ENCODE results near the gene ZNF747.
A peak's percentile ranks its signal among the peaks of the same experiment; 100 is the strongest.
"Not testable (repeated sequence)": the region's sequence is repeated elsewhere in the genome, so short reads cannot be mapped to it uniquely, and the experiment has no call there.

The ZNF747 gene

DNA sequence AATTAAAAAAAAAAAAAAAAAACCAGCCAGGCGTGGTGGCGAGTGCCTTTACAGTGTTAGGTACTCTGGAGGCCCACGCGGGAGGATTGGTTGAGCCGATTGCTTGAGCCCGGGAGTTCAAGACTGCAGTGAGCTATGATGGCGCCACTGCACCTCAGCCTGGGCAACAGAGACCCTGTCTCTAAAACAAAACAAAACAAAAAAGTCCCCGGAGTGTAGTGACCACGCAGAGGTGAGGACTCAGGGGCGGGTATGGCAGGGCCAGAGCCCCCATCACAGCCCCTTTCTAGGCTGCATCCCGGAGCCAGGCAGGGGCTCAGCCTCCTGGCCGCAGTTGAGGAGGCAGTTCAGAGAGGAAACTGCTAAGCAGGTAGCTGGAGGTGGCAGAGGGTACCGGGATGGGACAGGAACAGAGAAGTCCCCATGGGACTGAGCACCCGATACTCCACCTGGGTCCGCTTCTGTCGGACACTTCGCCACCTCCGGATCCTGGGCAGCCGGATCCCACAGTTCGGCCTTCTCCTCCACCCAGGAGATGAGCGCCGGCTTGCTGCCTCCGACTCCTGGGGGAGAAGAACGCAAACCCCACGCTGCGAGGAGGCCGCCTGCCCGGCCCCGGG is 800 bp downstream of the ZNF747 start:
- peak; percentile 30 for DNase-seq (ENCODE audit: low spot score)

DNA sequence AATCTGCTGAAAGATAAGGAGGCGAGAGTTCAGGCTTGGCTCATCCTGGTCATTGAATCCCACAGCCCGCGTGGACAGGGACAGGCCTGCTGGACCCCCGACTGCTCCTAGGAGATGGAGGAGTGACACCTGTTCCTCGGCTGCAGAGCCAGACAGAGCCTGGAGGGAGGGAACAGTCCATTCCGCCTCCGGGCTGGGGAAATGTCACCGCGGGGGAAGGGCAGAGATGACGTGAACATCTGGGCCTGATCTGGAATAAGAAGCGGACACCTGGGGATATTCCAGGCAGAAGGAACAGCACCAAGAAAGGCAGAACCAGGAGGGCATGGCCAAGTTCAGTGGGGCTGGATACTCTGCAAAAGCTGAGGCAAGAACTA is 1.5 kb downstream of the ZNF747 start:
- DNase-seq (ENCODE audit: low spot score): no peak

DNA sequence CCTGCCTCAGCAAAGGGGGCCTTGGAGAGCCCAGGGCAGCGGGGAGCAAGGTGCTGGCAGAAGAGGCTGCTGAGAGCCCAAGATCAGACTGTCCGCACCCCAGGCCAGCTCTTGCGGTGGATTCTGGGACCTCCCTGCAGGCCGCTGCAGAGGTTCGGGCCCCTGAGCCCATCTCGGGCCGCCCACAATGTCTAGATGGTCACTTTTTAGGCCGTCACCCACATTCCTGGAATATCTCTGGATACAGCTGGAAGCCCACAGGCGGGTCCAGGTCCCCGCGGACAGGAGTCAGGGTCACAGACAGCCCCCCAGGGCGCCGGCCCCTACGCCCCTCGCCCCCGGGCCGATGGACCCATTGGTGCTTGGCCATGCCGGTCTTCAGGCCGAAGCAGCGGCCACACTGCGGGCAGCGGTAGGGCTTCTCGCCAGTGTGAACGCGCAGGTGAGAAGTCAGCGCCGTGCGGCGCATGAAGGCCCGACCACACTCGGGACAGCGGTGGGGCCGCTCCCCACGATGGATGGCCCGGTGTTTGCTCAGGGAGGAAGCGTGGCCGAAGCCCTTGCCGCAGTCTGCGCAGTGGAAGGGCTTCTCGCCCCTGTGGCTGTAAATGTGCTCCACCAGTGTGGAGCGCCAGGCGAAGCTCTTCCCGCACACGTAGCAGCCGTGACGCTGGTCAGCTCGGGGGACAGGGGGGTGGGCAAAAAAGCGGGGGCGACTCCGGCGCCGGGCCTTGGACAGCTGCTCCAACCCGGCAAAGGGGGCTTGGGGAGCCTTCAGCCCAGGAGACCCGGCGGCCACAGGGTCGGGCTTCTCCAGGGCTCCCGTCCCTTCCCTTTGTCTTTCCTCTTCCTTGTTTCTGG is 2.1 kb downstream of the ZNF747 start:
- DNase-seq (ENCODE audit: low spot score): no peak

DNA sequence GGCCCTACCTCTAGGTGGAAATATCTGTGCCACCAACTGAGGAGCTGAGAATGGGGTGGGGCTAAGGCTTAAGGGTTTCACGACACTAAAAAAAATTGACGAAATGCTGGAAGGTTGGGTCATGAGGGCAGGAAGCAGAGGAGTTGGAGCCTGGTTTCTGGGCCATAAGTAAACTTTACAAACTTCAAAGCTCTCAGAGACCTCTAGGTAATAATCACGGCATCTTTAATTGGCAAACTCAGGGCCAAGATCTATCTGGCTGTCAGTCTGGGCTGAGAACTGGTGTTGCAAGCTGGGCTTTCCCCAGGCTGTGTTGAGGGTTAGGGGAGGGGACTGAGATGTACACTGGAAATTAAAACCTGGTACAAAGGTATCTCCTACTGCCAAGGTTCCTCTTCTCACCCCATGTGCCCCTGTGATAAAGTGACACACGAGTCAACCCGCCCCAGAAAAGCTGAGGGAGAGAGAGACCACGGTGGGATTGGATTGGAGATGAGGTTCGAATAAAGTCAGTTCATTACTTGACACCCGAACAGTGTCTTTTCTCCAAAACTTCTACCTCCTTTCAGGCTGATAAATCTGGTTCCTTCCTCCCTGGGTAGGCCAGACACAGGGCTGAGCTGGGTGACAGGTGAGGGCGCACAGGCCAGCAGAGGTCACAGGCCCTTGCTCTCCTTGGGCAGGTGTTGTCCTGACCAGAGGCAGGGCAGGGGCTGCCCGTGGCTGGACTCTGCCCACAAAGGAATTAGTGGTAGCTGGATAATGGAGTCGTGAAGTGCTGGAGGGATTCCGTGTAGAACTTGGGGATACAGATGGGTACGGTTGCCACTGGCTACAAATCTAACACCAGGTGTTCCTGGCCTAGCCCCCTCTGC is 4.3 kb downstream of the ZNF747 start:
- DNase-seq (ENCODE audit: low spot score): no peak

DNA sequence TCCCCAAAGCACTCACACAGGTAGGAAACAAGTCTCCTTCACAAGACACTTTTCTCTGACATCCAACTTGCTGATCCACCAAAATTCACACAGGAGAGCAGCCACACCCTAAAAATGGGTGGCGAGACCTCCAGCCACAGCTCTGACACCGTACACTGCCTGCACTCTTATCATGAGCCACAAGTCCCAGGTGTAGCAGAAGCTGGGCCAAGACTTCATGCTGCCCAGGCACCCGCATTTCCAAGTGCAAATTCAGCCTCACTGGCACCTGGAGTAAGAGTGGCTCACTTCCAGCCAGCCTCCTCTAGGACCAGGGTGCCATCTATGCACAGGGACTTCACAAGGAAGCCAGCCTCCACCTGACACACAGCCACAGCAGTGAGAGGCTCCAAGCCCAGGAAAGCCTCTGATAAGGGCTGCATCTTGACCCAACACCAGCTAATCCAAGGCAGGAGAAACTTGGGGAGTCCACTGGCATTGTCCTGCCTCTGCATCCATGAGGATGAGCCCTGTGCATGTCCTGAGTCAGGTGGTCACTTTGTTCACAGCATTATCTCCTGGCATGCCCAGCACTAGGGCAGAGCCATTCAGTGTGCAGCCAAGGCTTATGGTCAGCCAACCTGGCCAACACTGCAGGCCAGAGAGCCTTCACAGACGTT is 5.7 kb downstream of the ZNF747 start:
- DNase-seq (ENCODE audit: low spot score): no peak

DNA sequence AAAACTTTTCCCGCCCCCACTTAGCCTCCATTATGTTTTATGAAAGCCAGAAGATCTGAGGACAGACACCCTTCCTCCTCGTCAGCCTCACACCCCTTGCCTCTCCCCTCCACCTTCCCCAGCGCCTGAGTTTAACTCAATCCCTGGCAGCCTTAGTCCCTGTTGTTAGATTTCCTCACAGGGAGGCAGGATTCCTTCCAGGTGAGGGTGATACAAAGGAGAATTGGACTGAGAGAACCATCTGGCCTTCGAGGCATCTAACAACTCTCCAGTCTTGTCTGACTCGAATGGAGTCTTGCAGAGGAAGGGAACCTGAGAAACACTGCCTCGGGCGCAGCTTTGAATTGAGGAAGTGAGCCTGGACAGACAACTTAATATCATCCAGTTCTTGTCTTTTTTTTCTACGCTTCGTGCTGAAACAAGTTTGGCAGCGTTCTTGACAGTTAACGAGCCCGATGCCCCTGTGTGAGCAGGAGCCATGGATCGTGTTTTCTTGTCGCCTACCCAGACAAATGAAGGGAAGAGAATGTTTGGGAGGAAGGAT is 7.0 kb downstream of the ZNF747 start:
- no peak for DNase-seq (ENCODE audit: low spot score)

DNA sequence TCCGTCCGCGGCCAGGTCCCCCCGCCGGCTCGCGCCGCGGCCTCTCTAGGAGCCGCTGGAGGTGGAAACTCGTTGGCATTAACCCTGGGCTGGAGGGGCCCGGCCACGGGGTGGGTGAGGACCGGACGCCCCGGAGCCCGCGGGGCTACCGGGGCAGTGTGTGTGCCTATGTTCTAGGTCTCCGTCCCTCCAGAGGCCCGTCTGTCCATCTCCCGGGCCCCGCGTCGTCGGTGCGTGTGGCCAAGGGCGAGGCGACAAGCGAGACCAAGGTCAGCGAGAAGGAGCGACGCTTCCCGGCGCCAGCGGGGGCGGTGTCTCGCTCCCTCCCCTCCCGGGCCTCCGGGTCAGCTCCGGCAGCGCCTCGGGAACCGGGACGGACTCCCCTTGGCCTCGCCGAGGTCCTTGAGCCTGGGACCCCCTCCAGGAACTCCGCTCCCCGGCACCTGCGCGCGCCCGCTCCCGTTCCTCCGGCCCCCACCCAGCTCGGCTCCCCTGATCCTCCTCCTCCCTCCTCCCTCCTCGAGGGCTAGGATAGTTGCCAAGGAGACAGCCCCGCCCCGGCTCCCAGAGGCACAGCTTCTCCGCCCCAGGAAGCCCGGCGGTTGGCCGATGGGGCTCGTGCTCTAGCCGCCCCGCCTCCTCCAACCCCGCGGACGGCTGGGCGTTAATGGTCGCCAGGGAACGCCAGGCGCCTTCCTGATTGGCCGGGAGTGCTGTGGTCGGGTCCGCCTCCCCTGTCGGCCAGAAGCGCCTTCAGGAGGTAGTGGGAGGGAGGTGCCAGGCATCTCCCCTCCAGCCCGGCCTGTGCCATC is 7.6 kb downstream of the ZNF747 start:
- DNase-seq (ENCODE audit: low spot score): peak; percentile 98

DNA sequence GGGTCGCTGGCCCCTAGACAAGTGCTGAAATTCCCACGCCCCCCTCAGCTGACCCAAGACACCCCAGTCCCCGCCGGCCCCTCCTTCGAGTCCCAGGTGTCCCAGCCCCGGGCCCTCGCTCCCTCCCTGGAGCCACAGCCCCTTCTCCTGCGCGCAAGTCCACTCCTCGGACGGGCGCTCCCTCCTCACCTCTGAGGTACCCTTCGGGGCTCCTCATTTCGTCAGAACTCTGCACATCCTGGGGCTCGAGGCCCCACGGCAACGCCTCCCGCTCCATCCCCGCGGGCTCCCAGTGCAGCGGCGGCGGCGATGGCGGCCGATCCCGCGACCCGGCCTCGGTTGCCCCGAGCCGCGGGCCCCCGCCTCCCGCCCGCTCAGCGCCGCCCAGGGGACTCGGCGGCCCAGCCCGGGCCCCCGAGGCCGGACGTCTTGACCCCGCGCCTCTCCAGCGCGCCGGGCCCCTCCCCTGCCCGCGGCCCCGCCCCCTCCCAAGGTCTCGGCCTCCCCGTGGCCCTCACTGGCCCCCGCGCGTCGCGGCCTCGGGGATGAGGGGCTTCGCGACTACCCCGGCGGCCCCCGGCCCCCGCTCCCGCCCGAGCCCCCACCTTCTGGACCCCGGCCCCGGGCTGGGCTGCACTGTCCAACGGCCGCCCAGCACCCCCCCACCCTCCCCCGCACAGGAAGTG is 8.4 kb downstream of the ZNF747 start, which contains the start of gene ZNF768:
TSS of gene ZNF768 (minus strand) at position 430 of the 686 bp plus-strand sequence. CDS start at position 277, 153 bp downstream.
- no peak for DNase-seq (ENCODE audit: low spot score)

DNA sequence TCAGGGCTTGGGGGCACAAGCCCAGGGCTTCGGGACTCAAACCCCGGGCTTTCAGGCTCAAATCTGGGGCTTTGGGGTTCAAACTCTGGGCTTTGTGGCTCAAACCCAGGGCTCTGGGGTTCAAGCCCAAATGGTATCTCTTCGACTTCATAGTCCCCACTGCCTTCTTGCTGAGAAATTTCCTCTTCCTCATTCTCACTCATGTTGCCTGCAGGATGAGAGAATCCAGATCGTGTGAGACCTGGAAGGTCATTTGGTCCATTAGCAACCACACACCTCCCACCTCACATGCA is 8.9 kb downstream of the ZNF747 start:
- no peak for DNase-seq (ENCODE audit: low spot score)

DNA sequence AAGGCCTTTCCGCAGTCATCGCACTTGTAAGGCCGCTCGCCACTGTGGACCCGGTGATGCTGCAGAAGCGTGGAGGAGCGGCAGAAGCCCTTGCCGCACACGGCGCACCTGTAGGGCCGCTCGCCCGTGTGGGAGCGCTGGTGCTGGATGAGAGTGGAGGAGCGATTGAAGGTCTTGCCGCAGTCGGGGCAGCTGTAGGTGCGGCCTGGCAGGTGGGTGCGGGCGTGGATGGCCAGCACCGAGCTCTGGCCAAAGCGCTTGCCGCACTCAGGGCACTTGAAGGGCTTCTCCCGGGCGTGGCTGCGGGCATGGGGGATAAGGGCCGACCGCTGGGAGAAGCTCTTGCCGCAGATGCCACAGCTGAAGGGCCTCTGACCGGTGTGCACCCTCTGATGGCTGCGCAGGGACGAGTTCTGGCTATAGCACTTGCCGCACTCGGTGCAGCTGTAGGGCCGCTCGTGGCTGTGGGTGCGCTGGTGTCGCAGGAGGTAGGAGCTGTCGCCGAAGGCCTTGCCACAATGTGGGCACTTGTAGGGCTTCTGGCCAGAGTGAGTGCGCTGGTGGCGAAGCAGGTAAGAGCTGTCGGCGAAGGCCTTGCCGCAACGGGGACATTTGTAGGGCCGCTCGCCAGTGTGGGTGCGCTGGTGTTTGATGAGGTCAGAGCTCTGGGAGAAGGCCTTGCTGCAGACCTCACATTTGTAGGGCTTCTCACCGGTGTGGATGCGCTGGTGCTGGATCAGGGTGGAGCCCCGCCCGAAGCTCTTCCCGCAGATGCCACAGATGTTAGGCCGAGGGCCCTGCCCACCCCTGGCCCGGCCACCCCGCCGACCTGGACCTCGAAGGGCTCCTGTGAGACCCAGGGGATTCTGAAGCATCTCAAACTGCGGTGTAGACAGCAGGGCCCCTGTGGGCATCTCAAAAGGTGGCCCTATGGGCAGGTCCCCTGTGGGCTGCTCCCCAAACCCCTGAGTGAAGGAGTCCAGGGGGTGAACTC is 9.8 kb downstream of the ZNF747 start:
- no peak for DNase-seq (ENCODE audit: low spot score)

DNA sequence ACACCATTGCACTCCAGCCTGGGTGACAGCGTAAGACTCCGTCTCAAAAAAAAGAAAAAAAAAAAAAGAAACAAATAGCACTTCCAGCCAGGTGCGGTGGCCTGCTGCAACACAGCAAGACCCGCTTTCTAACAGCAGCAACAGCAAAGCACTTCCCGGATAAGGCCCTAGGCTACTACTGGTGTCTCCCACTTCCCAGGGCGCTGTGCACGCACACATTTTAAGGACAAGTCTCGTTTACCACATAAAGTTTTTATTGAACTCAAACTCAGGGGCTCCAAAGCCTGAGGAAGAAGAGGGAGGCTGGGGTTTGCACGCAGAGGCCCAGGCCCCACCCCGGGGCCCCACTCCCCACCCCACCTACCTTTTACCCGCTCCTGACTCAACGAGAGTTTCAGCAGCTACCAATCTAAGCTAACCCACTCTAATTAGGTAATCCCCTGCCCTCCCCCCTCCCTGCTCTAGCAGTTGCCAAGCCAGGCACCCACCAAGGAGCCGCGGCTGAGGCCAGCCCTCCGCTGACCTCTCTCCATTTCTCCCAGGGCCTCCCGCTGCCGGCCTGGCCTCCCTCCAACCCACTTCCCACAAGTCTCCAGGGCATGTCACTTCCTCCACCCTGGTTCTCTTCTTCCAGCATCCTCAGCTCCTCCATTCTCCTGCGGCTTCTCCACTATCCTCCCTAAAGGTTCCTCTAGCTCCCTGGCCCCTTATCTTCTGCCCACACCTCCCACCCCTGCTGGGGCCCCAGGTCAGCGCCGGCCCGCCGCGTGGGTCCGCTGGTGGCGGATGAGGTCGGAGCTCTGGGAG is 10.7 kb downstream of the ZNF747 start:
- DNase-seq (ENCODE audit: low spot score): no peak

DNA sequence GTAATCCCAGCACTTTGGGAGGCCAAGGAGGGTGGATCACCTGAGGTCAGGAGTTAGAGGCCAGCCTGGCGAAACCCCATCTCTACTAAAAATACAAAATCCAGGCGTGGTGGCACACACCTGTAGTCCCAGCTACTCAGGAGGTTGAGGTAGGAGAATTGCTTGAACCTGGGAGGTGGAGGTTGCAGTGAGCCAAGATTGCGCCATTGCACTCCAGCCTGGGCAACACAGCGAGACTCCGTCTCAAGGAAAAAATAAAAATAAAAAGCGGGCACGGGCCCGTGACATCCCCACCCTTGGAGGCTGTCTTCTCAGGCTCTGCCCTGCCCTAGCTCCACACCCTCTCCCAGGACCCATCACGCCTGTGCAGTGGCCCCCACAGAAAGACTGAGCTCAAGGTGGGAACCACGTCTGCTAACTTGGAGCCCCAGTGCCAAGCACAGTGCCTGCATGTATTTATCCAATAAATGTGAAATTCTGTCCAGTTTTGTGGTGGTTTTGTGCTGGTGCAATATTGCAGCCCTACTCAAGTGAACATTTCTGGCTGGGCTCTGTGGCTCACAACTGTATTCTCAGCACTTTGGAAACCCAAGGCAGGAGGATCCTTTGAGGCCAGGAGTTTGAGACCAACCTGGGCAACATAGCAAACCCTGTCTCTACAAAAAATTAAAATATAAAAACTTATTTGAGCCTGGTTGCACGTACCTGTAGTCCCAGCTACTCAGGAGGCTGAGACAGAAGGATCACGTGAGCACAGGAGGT is 11.8 kb downstream of the ZNF747 start:
- not testable (repeated sequence) for DNase-seq (ENCODE audit: low spot score)

DNA sequence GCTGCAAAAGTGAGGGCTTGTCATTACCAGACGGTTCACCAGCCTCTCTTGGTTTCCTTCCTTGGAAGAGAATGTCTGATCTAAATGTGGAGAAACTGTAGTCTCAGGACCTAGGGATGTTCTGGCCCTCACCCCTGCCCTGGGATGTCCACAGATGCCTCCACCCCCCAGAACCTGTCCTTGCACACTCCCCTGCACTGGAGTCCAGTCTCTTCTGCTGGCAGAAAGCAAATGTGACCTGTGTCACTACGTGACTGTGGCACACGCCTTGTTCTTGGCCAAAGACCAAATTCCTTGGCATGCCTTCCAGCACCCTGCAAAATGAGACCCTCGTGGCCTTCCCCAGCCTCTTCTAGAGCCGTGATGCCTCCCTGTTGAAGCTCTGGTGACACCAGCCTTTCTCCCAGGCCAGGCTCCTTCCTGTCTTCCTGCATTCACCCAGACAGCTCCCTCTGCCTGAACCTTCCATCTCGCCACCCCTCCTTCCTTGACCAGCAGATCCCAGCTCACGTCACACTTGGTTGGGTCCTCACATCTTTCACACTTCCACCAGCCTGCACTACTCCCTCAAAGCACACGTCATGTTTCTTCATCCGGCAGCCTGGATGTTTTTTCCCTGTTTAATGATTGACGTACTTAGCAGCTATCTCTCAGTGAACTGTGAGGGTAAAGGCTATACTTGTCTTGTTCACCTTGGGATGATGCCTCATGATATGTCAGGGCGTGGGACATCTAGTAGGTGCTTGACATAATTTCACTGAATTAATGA is 12.6 kb downstream of the ZNF747 start:
- no peak for DNase-seq (ENCODE audit: low spot score)

DNA sequence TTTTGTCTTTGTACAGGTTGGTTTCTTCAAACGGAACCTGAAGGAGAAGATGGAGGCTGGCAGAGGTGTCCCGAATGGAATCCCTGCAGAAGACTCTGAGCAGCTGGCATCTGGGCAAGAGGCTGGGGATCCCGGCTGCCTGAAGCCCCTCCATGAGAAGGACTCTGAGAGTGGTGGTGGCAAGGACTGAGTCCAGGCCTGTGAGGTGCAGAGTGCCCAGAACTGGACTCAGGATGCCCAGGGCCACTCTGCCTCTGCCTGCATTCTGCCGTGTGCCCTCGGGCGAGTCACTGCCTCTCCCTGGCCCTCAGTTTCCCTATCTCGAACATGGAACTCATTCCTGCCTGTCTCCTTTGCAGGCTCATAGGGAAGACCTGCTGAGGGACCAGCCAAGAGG is 13.2 kb downstream of the ZNF747 start:
- no peak for DNase-seq (ENCODE audit: low spot score)

DNA sequence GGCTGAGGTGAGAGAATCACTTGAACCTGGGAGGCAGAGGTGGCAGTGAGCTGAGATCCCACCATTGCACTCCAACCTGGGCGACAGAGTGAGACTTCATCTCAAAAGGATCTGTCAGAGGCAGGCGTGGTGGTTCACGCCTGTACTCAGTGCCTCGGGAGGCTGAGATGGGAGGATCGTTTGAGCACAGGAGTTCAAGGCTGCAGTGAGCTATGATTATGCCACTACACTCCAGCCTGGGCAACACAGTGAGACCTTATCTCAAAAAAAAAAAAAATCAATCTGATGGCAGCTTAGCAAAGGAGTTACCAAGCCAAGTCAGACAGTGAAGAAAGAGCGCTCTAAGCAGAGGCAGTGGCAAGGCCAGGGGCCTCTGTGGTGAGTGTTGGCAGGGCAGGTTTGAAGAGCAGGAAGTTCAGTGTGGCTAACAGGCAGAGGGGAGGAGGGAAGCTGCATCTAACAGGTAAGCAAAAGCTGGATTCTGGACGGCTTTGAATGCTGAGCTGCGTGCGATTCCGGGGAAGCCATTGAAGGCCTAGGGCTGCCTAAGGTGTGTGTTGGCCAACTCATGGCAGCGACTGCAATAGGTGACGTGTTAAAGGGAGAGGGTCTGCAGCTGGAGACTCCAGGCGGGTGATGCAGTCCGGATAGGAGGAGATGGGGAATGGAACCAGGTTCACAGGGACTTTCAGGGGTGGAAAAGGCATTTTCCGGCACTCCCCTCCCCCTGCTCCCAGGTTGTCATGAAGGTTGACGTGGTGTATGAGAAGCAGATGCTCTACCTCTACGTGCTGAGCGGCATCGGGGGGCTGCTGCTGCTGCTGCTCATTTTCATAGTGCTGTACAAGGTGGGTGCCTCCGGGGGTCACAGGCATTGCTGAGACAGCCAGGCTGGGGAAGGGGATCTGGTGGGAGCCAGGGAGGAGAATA is 15.3 kb downstream of the ZNF747 start:
- DNase-seq (ENCODE audit: low spot score): no peak

DNA sequence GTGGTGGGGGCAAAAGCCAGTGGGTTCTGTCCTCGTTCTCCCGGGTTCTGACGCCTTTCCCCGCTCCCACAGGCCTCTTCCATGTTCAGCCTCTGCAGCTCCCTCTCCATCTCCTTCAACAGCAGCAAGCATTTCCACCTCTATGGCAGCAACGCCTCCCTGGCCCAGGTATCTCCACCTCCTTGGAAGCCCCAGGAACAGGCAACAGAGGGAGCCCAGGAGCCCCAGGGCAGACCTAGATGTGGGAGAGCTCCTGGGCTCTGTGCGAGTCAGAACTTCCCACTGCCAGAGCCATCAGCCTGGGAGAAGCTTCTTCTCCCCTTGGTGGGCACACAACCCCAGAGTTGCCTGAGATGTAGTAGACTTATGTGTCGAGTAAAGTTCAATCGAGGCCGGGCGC is 16.1 kb downstream of the ZNF747 start:
- no peak for DNase-seq (ENCODE audit: low spot score)
